ENCODE results near the gene GALNT18. TPM values are rescaled to one million over a fixed set of nuclear protein-coding genes. Genes with fewer than 3 reads are reported as not detected.
A peak's percentile ranks its signal among the peaks of the same experiment; 100 is the strongest.

Gene GALNT18
- total and polyA plus RNA-seq, 4 donors = 17.7 to 109 (median 63.7) TPM

DNA sequence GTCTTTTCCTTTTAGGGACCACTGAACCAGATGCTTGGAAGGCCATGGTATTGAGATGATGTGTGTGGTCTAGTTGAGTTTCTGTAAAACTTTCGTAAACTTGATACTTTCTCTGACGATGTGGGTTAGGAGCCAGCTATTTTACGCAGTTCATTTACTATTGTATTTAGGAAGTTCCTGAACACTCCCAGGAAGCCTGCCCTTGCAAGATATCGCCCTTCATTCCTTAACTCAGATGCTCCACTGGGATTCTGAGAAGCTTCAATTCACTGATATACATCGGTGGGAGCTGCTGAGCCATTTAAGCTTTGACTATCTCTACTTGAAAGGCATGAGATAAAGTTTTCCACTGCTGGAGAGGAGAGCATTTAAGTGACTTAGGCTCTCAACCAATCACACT is 390.0 kb downstream of the GALNT18 start:
- no peaks in the 10 kb centered on the region for H3K9me3 ChIP-seq (ENCODE audit: control insufficient read depth in 4 of 4, insufficient read depth in 3 of 4, low read length in 3 of 4)
- no peak overlapping the region for H3K27ac ChIP-seq (ENCODE audit: low read depth in 1 of 2, low read length in 1 of 2)
- WGBS, 2 donors = 40 to 61% methylated on average over 5 of the region's 5 CpGs
- ATAC-seq (ENCODE audit: insufficient read depth, low FRiP score) (no peak), DNase-seq (no peak)
- no peak overlapping the region for H3K9ac ChIP-seq (ENCODE audit: insufficient read depth in 1 of 2, low read length in 2 of 2)
- H3K27me3 ChIP-seq (ENCODE audit: control insufficient read depth in 3 of 3, insufficient read depth in 3 of 3, low read length in 2 of 3) = no peaks in the 10 kb centered on the region
- peaks cover 0 to 14% (median 2%) of the 10 kb centered on the region in 5 donors for H3K4me1 ChIP-seq (ENCODE audit: control insufficient read depth in 5 of 5, insufficient read depth in 5 of 5, low read length in 5 of 5)
- no peaks in the 10 kb centered on the region for H3K36me3 ChIP-seq (ENCODE audit: control insufficient read depth in 4 of 4, insufficient read depth in 4 of 4, low read length in 4 of 4)
- no peak overlapping the region for H3K4me3 ChIP-seq
- TF ChIP-seq CTCF (IDR thresholded peaks at IDR 0.05; ENCODE audit: control extremely low read depth, extremely low read depth) = no peak

DNA sequence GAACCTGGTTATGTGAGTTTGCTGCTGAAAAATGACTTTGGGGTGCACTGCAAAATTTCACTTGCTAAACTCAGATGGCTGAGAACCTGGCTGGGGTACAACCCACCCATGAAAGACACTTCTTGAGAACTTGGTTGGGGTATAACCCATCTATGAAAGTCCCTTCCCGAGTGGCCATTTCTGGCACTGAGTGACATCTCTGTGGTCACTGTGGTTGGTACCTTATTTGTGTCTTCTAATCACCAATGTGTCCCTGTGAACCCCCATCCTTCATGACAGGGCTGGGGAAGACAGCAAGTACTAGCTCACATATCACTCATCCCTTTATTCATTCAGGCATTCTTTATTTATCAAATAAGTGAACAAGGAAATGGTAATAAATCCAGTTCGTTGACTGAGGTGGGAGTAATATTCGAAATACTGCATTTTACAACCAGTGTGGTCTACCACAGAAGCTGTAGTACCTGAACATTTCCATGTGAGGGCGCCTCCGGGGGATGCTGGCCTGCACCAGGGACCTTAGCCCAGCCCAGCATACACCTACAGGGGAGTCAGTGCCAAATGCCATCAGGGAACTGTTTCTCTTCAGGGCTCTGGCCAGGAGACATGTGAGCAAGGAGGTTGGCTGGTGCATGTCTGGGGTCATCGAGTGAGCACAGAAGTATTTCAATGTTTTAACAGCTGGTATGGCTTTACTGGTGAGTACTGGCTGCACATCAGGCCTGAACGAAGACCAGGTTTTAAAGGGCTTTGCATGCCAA is 390.8 kb downstream of the GALNT18 start:
- peak; percentile 2 for TF ChIP-seq CTCF (IDR thresholded peaks at IDR 0.05; ENCODE audit: control extremely low read depth, extremely low read depth)
- H3K36me3 ChIP-seq (ENCODE audit: control insufficient read depth in 4 of 4, insufficient read depth in 4 of 4, low read length in 4 of 4) = no peaks in the 10 kb centered on the region
- ATAC-seq (ENCODE audit: insufficient read depth, low FRiP score) = no peak
- no peak overlapping the region for H3K4me3 ChIP-seq
- H3K9ac ChIP-seq (ENCODE audit: insufficient read depth in 1 of 2, low read length in 2 of 2) = no peak overlapping the region
- no peaks in the 10 kb centered on the region for H3K27me3 ChIP-seq (ENCODE audit: control insufficient read depth in 3 of 3, insufficient read depth in 3 of 3, low read length in 2 of 3)
- no peak overlapping the region for H3K27ac ChIP-seq (ENCODE audit: low read depth in 1 of 2, low read length in 1 of 2)
- no peaks in the 10 kb centered on the region for H3K9me3 ChIP-seq (ENCODE audit: control insufficient read depth in 4 of 4, insufficient read depth in 3 of 4, low read length in 3 of 4)
- no peak for DNase-seq
- H3K4me1 ChIP-seq (ENCODE audit: control insufficient read depth in 5 of 5, insufficient read depth in 5 of 5, low read length in 5 of 5) = peaks cover 0 to 6% (median 0%) of the 10 kb centered on the region in 5 donors
- 66 to 70% methylated on average over 7 of the region's 7 CpGs for WGBS, 2 donors

- Histone ChIP-seq H3K36me3 (ENCODE audit: control insufficient read depth in 4 of 4, insufficient read depth in 4 of 4, low read length in 4 of 4) (no peaks in the 10 kb centered on the region), H3K27me3 (ENCODE audit: control insufficient read depth in 3 of 3, insufficient read depth in 3 of 3, low read length in 2 of 3) (no peaks in the 10 kb centered on the region), H3K4me1 (ENCODE audit: control insufficient read depth in 5 of 5, insufficient read depth in 5 of 5, low read length in 5 of 5) (peaks cover 0 to 3% (median 0%) of the 10 kb centered on the region in 5 donors), H3K9me3 (ENCODE audit: control insufficient read depth in 4 of 4, insufficient read depth in 3 of 4, low read length in 3 of 4) (no peaks in the 10 kb centered on the region), H3K27ac (ENCODE audit: low read depth in 1 of 2, low read length in 1 of 2) (no peak overlapping the region), H3K4me3 (no peak overlapping the region), H3K9ac (ENCODE audit: insufficient read depth in 1 of 2, low read length in 2 of 2) (no peak overlapping the region)
- no peak for ATAC-seq (ENCODE audit: insufficient read depth, low FRiP score)
- 95 to 97% methylated on average over 1 of the region's 1 CpG for WGBS, 2 donors
- no peak for DNase-seq
- no peak for TF ChIP-seq CTCF (IDR thresholded peaks at IDR 0.05; ENCODE audit: control extremely low read depth, extremely low read depth)
These were observed 391.7 kb downstream of the GALNT18 start for GRCh38 chr11:11230087-11230486.
